HG02840 (cell line): ENCODE measurements around the gene IRX2.

ENCODE experiments used
- ATAC-seq: cut with Tn5 transposase; IDR thresholded peaks from one replicate; pipeline ENCODE4 v1.9.1; 2021; ENCODE audit warnings: mild to moderate bottlenecking, moderate library complexity, moderate number of reproducible peaks; ENCODE audit not compliant: unreplicated experiment, low FRiP score

IRX2 gene

DNA sequence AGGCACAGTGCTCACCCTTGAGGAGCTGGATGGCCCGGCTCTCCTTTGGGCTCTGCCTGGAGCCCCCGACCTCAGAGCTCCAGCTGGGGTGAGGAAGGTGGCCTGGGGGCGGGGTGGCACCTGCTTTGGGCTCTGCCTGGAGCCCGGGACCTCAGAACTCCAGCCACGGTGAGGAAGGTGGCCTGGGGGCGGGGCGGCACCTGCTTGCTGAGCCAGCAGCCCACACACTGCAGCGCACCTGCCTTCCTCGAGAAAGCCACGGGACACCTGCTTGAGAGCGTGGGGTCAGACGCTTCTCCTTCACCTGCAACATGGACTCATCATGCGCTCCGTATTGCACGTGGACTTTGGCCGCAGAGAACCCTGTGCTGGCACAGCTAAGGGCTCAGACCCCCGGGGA, 51.8 kb downstream of the IRX2 start:
- ATAC-seq = no peak

DNA sequence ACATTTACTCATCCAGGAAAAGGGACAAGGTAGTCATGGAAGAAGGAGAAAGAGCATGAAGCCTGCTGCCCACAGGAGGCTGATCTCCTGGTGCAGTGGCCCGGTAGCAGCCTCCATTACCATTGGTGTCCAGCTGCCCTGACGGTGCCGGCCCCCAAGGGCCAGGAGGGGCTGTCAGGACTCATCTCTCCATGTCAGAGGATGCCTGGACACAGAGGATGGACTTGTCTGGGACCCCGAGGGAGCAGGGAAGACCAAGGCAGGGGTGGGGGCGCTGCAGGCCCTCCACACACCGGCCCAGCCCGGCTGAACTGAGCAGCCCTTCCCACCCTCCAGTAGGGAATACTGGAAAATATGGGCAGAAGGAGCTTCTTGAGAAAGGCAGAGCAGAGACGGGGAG, 52.2 kb downstream of the IRX2 start:
- ATAC-seq = no peak

DNA sequence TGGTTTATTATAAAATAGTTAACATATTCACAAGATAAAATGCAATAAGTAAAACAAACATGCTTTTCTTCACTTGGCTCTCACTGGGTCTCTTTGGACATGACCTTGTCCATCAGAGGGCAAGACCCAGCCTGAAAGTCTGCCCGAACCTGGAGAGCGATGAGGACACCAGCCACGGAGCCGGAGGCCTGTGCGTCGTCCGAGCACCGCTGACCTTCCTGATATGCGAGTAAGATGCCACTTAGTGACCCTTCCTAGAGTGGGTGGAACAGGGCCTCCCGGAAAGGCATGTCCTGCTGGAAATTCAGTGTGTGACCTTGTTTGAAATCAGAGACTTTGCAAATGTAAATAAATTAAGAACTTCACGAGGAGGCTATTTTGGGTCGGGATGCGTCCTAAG, 52.9 kb downstream of the IRX2 start:
- ATAC-seq = no peak

DNA sequence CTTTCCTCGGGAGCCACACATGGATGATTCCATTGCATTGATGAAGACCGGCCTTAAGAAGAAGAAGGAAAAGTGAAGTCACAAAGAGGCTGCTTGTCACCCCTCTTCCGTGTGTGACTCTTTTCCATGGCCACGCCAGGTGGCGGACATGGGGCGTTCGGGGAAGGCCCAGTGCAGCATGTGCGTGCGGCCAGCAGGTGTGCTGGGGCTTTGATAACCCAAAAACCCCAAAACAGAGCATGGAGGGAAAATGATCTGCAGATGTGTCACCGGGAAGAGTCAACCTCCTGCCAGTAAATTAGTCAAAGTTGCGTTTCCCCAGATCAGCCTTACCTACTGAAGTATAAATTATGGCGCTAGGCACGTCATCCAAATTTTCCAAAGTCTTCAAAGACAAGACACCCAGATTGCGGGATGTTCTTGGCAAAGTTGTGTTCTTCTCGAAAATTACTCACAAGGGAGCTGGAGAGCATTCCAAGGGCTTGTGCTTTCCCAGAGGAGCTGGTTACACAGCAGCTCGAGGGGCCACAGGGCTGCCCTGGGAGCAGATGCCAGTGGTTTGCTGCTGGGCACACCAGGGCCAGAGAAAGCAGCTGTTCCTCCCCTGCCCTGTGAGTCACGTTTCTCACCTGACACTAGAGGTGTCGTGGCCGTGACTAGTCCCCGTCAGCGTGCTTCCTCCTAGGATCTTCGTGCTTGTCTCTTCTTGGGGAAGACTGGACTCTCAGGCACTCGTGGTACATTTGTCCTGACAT, 53.9 kb downstream of the IRX2 start:
- ATAC-seq = no peak

DNA sequence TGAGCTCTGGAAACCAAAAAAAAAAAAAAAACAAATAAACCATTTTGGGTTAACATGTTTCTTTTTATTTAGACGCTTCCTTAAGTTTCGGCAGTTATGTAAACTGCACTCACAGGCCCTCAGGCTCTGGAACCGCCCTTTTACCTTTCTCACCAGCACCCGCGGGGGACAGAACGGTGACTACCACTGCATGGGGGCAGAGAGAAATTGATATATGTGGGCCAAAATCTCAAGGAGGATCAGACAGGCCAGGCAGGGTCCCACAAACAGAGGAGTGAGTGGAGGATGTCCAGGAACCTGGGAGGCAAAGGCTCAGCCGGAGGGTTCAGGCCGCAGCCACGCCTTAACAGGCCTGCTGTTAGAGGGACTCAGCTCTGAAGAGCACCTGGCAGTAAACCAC, 54.4 kb downstream of the IRX2 start:
- no peak for ATAC-seq
